ENCODE data around the gene SYNC.

DNA sequence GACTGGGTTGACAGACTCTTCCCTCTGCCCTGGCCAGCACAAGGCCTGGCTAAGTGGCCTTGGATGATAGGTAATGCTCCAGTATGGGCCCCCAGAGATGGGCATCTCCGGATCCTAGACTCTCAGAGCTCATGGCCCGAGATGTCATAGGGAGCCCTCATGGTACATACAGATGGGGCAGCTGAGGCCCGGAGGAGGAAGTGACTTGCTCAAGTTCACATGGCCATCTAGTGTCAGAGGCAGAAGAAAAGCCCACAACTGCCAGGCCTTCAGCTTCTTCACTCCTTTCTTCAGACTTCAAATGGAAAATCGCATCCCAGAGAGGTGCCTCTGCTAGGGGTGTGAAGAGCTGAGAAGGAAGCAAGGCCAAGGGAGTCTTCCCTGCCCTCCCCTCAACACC lies 46.8 kb upstream of the SYNC start:
- TF ChIP-seq POLR2AphosphoS5 (IDR thresholded peaks at IDR 0.05; ENCODE audit: low read depth) (no peak), EZH2 (IDR thresholded peaks at IDR 0.05; ENCODE audit: low read depth, unreplicated experiment) (no peak), EZH2phosphoT487 (IDR thresholded peaks at IDR 0.05; ENCODE audit: unreplicated experiment) (no peak), CREB1 (CRISPR knock-in tag; IDR thresholded peaks at IDR 0.05; ENCODE audit: low read depth) (no peak), NANOG (IDR thresholded peaks at IDR 0.05; ENCODE audit: borderline replicate concordance) (no peak)
- TF ChIP-seq, protein P1, sequence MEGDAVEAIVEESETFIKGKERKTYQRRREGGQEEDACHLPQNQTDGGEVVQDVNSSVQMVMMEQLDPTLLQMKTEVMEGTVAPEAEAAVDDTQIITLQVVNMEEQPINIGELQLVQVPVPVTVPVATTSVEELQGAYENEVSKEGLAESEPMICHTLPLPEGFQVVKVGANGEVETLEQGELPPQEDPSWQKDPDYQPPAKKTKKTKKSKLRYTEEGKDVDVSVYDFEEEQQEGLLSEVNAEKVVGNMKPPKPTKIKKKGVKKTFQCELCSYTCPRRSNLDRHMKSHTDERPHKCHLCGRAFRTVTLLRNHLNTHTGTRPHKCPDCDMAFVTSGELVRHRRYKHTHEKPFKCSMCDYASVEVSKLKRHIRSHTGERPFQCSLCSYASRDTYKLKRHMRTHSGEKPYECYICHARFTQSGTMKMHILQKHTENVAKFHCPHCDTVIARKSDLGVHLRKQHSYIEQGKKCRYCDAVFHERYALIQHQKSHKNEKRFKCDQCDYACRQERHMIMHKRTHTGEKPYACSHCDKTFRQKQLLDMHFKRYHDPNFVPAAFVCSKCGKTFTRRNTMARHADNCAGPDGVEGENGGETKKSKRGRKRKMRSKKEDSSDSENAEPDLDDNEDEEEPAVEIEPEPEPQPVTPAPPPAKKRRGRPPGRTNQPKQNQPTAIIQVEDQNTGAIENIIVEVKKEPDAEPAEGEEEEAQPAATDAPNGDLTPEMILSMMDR (conservative IDR thresholded peaks at IDR 0.05; ENCODE audit: low read depth in 2 of 2) = no peak
- TF ChIP-seq, protein P2, sequence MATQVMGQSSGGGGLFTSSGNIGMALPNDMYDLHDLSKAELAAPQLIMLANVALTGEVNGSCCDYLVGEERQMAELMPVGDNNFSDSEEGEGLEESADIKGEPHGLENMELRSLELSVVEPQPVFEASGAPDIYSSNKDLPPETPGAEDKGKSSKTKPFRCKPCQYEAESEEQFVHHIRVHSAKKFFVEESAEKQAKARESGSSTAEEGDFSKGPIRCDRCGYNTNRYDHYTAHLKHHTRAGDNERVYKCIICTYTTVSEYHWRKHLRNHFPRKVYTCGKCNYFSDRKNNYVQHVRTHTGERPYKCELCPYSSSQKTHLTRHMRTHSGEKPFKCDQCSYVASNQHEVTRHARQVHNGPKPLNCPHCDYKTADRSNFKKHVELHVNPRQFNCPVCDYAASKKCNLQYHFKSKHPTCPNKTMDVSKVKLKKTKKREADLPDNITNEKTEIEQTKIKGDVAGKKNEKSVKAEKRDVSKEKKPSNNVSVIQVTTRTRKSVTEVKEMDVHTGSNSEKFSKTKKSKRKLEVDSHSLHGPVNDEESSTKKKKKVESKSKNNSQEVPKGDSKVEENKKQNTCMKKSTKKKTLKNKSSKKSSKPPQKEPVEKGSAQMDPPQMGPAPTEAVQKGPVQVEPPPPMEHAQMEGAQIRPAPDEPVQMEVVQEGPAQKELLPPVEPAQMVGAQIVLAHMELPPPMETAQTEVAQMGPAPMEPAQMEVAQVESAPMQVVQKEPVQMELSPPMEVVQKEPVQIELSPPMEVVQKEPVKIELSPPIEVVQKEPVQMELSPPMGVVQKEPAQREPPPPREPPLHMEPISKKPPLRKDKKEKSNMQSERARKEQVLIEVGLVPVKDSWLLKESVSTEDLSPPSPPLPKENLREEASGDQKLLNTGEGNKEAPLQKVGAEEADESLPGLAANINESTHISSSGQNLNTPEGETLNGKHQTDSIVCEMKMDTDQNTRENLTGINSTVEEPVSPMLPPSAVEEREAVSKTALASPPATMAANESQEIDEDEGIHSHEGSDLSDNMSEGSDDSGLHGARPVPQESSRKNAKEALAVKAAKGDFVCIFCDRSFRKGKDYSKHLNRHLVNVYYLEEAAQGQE (IDR thresholded peaks at IDR 0.05; ENCODE audit: unreplicated experiment) = no peak
- TF ChIP-seq, protein P3, sequence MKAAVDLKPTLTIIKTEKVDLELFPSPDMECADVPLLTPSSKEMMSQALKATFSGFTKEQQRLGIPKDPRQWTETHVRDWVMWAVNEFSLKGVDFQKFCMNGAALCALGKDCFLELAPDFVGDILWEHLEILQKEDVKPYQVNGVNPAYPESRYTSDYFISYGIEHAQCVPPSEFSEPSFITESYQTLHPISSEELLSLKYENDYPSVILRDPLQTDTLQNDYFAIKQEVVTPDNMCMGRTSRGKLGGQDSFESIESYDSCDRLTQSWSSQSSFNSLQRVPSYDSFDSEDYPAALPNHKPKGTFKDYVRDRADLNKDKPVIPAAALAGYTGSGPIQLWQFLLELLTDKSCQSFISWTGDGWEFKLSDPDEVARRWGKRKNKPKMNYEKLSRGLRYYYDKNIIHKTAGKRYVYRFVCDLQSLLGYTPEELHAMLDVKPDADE (IDR thresholded peaks at IDR 0.05) = no peak
